Keratinocyte (primary cell): Measurements from ENCODE around the gene RIGI.

Source experiments
- EZH2 ChIP-seq: IDR thresholded peaks from one replicate; pipeline ENCODE4 v1.6.1; 2012; ENCODE audit warnings: inconsistent platforms, mild to moderate bottlenecking, low read length, moderate library complexity
- TF ChIP-seq, protein P1 (sequence below), 3 experiments: IDR thresholded peaks in 1 of 3; conservative IDR thresholded peaks in 1 of 3; optimal IDR thresholded peaks in 1 of 3; 2 replicates in 2 of 3; 3 replicates in 1 of 3; pipeline versions ENCODE3 to v1.5.1; 2011; ENCODE audit warnings: low read length in 3 of 3, mild to moderate bottlenecking in 3 of 3, moderate library complexity in 2 of 3, control low read depth in 1 of 3, inconsistent platforms in 1 of 3; ENCODE audit not compliant: insufficient read depth in 2 of 3; ENCODE audit errors: extremely low read depth in 1 of 3

DNA sequence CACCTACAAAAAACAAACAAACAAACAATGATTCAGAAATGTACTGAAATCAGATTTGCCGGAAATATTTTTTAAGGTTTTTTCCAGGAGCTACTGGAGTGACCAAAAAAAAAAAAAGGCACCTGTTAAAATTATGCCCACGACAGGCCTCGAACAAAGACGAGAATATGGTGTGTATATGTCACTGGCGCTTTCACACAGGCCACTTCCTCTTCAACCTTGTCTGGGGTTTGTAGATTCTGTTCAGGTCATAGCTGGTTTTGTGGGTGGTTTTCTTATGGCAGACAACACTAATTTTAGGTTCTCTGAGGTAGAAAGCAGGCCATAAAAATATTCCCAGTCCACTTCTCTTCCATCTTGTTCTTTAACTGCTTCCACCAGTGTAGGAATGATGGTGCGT lies 40.0 kb upstream of the RIGI start:
- TF ChIP-seq, protein P1, sequence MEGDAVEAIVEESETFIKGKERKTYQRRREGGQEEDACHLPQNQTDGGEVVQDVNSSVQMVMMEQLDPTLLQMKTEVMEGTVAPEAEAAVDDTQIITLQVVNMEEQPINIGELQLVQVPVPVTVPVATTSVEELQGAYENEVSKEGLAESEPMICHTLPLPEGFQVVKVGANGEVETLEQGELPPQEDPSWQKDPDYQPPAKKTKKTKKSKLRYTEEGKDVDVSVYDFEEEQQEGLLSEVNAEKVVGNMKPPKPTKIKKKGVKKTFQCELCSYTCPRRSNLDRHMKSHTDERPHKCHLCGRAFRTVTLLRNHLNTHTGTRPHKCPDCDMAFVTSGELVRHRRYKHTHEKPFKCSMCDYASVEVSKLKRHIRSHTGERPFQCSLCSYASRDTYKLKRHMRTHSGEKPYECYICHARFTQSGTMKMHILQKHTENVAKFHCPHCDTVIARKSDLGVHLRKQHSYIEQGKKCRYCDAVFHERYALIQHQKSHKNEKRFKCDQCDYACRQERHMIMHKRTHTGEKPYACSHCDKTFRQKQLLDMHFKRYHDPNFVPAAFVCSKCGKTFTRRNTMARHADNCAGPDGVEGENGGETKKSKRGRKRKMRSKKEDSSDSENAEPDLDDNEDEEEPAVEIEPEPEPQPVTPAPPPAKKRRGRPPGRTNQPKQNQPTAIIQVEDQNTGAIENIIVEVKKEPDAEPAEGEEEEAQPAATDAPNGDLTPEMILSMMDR (optimal IDR thresholded peaks at IDR 0.05 in 1 of 3, IDR thresholded peaks at IDR 0.05 in 1 of 3, conservative IDR thresholded peaks at IDR 0.05 in 1 of 3; ENCODE audit: extremely low read depth in 1 of 3, insufficient read depth in 2 of 3, low read length in 3 of 3), result no peak
- no peak for TF ChIP-seq EZH2
